SU-DHL-6 (cell line): ENCODE measurements around the gene UCN.

Experiments used
- H2AFZ ChIP-seq: fragments of 200-600 bp; sonication (generic); 2 replicates; pipeline ENCODE4 v1.6.1; 2014; ENCODE audit warnings: low read depth, mild to moderate bottlenecking, moderate library complexity, mixed read lengths, antibody characterized with exemption, low read length; ENCODE audit not compliant: severe bottlenecking
- H3F3A ChIP-seq: fragments of 200-600 bp; shearing (Covaris generic); 2 replicates; pipeline ENCODE4 v1.6.0; 2016; ENCODE audit warnings: antibody characterized with exemption, mild to moderate bottlenecking; ENCODE audit not compliant: insufficient read depth
- H3K27ac ChIP-seq: fragments of 200-600 bp; sonication (generic); 2 replicates; pipeline ENCODE4 v1.5.1; 2016; ENCODE audit warnings: low read depth, mild to moderate bottlenecking, low read length, moderate library complexity, mixed read lengths
- H3K27me3 ChIP-seq: fragments of 200-600 bp; sonication (generic), shearing (Covaris generic); 2 replicates; pipeline ENCODE4 v1.6.0; 2014; ENCODE audit warnings: mild to moderate bottlenecking, low read length
- H3K36me3 ChIP-seq: fragments of 200-600 bp; sonication (generic); 2 replicates; pipeline ENCODE4 v1.6.1; 2014; ENCODE audit warnings: mild to moderate bottlenecking, low read length, mixed read lengths
- H3K4me2 ChIP-seq: fragments of 300-600, 200-600 bp; shearing (Covaris generic), sonication (generic); 2 replicates; pipeline ENCODE4 v1.6.0; 2014; ENCODE audit warnings: low read length, low read depth, mild to moderate bottlenecking; ENCODE audit not compliant: poor library complexity, severe bottlenecking
- H3K4me3 ChIP-seq: fragments of 200-600 bp; sonication (generic); 2 replicates; pipeline ENCODE4 v1.5.1; 2014; ENCODE audit warnings: antibody characterized with exemption, low read length, mild to moderate bottlenecking, mixed read lengths; ENCODE audit not compliant: insufficient read depth, poor library complexity, severe bottlenecking
- H3K79me2 ChIP-seq: fragments of 200-600 bp; sonication (generic); 2 replicates; pipeline ENCODE4 v1.6.1; 2014; ENCODE audit warnings: mild to moderate bottlenecking, low read length, moderate library complexity; ENCODE audit not compliant: insufficient read depth
- H3K9ac ChIP-seq: fragments of 200-600 bp; sonication (generic); 2 replicates; pipeline ENCODE4 v1.7.0; 2014; ENCODE audit warnings: mild to moderate bottlenecking, low read length
- H3K9me2 ChIP-seq: fragments of 200-600 bp; sonication (generic); replicated peaks from 2 replicates; pipeline ENCODE4 v1.6.1; 2014; ENCODE audit warnings: low read length; ENCODE audit not compliant: insufficient read depth
- H3K9me3 ChIP-seq: fragments of 200-600 bp; sonication (generic); 2 replicates; pipeline ENCODE4 v1.6.1; 2014; ENCODE audit warnings: low read length, mixed read lengths; ENCODE audit not compliant: insufficient read depth
- H4K20me1 ChIP-seq: fragments of 200-600 bp; sonication (generic); 2 replicates; pipeline ENCODE4 v1.6.1; 2014; ENCODE audit warnings: low read depth, mild to moderate bottlenecking, antibody characterized with exemption, low read length, moderate library complexity, mixed read lengths
- CTCF ChIP-seq: fragments of 200-600 bp; sonication (generic); IDR thresholded peaks from one replicate; pipeline ENCODE4 v1.5.1; 2017; ENCODE audit warnings: antibody characterized with exemption, mild to moderate bottlenecking, low read length, moderate library complexity; ENCODE audit not compliant: insufficient read depth, poor library complexity, severe bottlenecking
- EZH2phosphoT487 ChIP-seq: fragments of 200-600 bp; sonication (generic), shearing (Covaris generic); conservative IDR thresholded peaks from 2 replicates; pipeline ENCODE4 v1.6.1; 2018; ENCODE audit warnings: mild to moderate bottlenecking, antibody characterized with exemption, low read length, moderate library complexity, mixed read lengths

The UCN gene

GRCh38 chr2:27350106-27350693 lies 42.0 kb upstream of the UCN start:
- H3F3A ChIP-seq, result no peaks in the 10 kb centered on the region
- H3K9me3 ChIP-seq, result no peaks in the 10 kb centered on the region
- no peak overlapping the region for H3K27ac ChIP-seq
- H3K36me3 ChIP-seq, result no peaks in the 10 kb centered on the region; the same call in 1 of the 2 replicates
- H3K9me2 ChIP-seq, result no peaks in the 10 kb centered on the region
- no peaks in the 10 kb centered on the region for H4K20me1 ChIP-seq
- H2AFZ ChIP-seq, result no peak overlapping the region
- no peaks in the 10 kb centered on the region for H3K27me3 ChIP-seq
- TF ChIP-seq CTCF, result no peak
- TF ChIP-seq EZH2phosphoT487, result no peak
- H3K4me3 ChIP-seq, result no peak overlapping the region
- H3K4me2 ChIP-seq, result no peak overlapping the region
- H3K9ac ChIP-seq, result no peak overlapping the region
- peaks cover 95% of the 10 kb centered on the region for H3K79me2 ChIP-seq

- H3K4me2 ChIP-seq, result no peak overlapping the region
- no peak overlapping the region for H3K4me3 ChIP-seq
- no peaks in the 10 kb centered on the region for H3K9me2 ChIP-seq
- H2AFZ ChIP-seq, result no peak overlapping the region
- no peak for TF ChIP-seq EZH2phosphoT487
- TF ChIP-seq CTCF, result no peak
- peaks cover 2% of the 10 kb centered on the region; the same call in 1 of the 2 replicates for H3K36me3 ChIP-seq
- no peaks in the 10 kb centered on the region for H3F3A ChIP-seq
- no peak overlapping the region for H3K9ac ChIP-seq
- no peak overlapping the region for H3K27ac ChIP-seq
- no peaks in the 10 kb centered on the region for H3K27me3 ChIP-seq
- H4K20me1 ChIP-seq, result no peaks in the 10 kb centered on the region
- peaks cover 94% of the 10 kb centered on the region for H3K79me2 ChIP-seq
- H3K9me3 ChIP-seq, result no peaks in the 10 kb centered on the region
Measured at GRCh38 chr2:27347641-27348040, 39.4 kb upstream of the UCN start.

DNA sequence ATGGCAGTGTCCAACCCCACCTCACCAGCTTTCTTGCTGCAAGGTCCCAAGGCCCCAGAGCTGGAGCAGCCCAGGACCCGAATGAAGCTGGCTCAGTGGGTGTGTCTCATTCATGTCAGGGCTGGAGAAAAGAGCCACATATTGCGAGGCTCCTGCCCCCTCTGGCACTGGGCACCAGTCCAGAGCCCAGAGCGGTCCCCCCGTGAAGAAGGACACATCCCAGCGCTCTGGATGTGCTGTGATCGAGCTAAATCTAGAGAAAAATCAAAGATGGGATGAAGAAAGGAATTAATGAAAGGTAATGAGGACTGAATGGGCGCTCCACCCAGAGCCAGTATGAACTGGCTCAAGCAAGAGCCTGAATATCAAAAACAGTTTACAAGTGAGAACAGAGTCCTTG lies 27.9 kb upstream of the UCN start:
- Histone ChIP-seq H3K9me3 (no peaks in the 10 kb centered on the region), H3K4me2 (no peak overlapping the region), H3K79me2 (no peaks in the 10 kb centered on the region), H3K9ac (no peak overlapping the region), H3K27me3 (no peaks in the 10 kb centered on the region), H3K27ac (no peak overlapping the region), H3F3A (no peaks in the 10 kb centered on the region), H3K4me3 (no peak overlapping the region), H3K36me3 (0 out of 2 replicates have a peak, but pooled peaks cover 3% of the 10 kb centered on the region), H3K9me2 (no peaks in the 10 kb centered on the region), H2AFZ (no peak overlapping the region), H4K20me1 (no peaks in the 10 kb centered on the region)
- TF ChIP-seq CTCF, result no peak
